ENCODE results near the gene TSPO. TPM values are rescaled to one million over a fixed set of nuclear protein-coding genes. Genes with fewer than 3 reads are reported as not detected.

Gene TSPO
- total RNA-seq, 1 donor from 2014 or later, result 465 TPM

- no peak for DNase-seq
Observed at GRCh38 chr22:43202326-43202725, 51.0 kb downstream of the TSPO start.

GRCh38 chr22:43202756-43203410 lies 51.5 kb downstream of the TSPO start:
- no peak for DNase-seq

GRCh38 chr22:43203471-43203981 lies 52.2 kb downstream of the TSPO start:
- no peak for DNase-seq

- DNase-seq, result no peak
Observed at GRCh38 chr22:43205261-43205691, 53.9 kb downstream of the TSPO start.

- no peak for DNase-seq
Observed at GRCh38 chr22:43205748-43206508, 54.6 kb downstream of the TSPO start.

- DNase-seq, result no peak
Observed at GRCh38 chr22:43206509-43207161, 55.3 kb downstream of the TSPO start.

- no peak for DNase-seq
Observed at GRCh38 chr22:43207386-43207785, 56.0 kb downstream of the TSPO start.

- no peak for DNase-seq
Observed at GRCh38 chr22:43207849-43208702, 56.7 kb downstream of the TSPO start.

GRCh38 chr22:43208703-43209522 lies 57.6 kb downstream of the TSPO start:
- no peak for DNase-seq

- no peak for DNase-seq
Observed at GRCh38 chr22:43209523-43209890, 58.1 kb downstream of the TSPO start.

- no peak for DNase-seq
Observed at GRCh38 chr22:43209971-43210370, 58.6 kb downstream of the TSPO start.

GRCh38 chr22:43210631-43211515 lies 59.5 kb downstream of the TSPO start:
- no peak for DNase-seq

GRCh38 chr22:43211941-43212433 lies 60.6 kb downstream of the TSPO start:
- no peak for DNase-seq

GRCh38 chr22:43212434-43212952 lies 61.1 kb downstream of the TSPO start:
- DNase-seq, result no peak

Other genes with a start within 250 kb of the TSPO start
- gene PACSIN2, start 136.4 kb upstream of the TSPO start, total RNA-seq, result 68.9 and 93.6 TPM in 2 replicates
- 9.9 and 11.1 TPM in 2 replicates for gene TTLL1, start 62.2 kb upstream of the TSPO start, total RNA-seq
- 1.7 and 1.9 TPM in 2 replicates for gene BIK, start 40.8 kb upstream of the TSPO start, total RNA-seq
- 11.7 and 14.8 TPM in 2 replicates for gene MCAT, start 8.2 kb upstream of the TSPO start, total RNA-seq
- gene TTLL12, start 35.6 kb downstream of the TSPO start, total RNA-seq, result 29.4 and 38.0 TPM in 2 replicates
- gene SCUBE1, start 191.8 kb downstream of the TSPO start, total RNA-seq, result 0.42 TPM in 1 of 2 replicates, not detected in the other